ENCODE data around the gene UXT.

UXT gene

DNA sequence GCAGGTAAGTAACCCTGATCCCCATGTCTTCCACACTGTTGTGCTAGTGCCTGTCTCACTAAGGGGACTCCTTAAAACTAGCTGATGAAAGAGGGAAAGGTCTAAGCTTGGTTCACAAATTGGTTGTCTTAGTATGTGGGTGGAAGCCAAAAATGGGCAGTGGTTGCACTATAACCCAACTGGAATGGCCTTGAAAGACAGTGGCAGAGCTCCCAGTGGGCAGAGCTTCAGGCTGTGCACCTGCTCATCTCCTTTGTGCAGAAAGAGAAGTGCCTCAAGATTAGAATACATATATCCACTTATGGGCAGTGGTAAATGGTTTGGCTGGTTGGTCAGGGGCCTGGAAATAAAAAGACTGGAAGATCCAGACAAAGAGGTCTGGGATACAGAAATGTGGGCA lies 46.6 kb downstream of the UXT start:
- no peak for TF ChIP-seq GATA2 (IDR thresholded peaks at IDR 0.05; ENCODE audit: low read depth, low read length)
- TF ChIP-seq GATA3 (IDR thresholded peaks at IDR 0.05; ENCODE audit: low read depth, low read length), result no peak

DNA sequence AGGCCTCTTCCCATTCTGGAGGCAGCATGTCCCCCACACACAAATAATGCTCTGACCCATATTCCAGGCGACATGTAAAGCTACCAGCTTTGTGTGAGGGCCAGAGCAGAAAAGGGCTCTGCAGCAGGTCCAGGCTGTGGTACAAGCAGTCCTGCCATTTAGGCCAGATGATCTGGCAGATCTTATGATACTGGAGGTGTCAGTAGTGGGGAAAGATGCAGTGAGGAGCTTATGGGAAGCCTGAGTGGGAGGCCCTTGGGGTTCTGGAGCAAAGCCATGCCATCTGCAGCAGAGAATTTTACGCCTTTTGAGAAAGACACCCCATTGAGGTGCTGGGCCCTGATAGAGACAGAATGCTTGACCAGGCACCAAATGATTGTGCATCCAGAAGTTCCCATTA lies 47.1 kb downstream of the UXT start:
- TF ChIP-seq GATA2 (IDR thresholded peaks at IDR 0.05; ENCODE audit: low read depth, low read length), result no peak
- no peak for TF ChIP-seq GATA3 (IDR thresholded peaks at IDR 0.05; ENCODE audit: low read depth, low read length)

DNA sequence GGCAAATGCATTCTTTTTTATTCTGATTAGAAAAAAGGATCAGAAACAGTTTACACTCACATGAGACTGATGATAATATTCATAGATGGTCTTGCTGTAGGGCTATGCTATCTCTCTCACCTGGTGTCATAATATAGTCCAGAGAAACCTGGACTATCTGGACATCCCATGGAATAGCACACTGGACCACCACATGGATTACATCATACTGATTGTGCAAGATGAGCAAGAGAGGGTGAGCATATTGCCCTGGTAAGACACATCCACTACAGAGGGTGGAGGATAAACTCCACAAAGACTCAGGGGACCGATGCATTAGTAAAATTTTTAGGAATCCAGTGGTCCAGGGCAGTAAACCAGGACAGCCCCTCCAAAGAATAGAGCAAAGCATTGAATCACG lies 47.5 kb downstream of the UXT start:
- no peak for TF ChIP-seq GATA2 (IDR thresholded peaks at IDR 0.05; ENCODE audit: low read depth, low read length)
- no peak for TF ChIP-seq GATA3 (IDR thresholded peaks at IDR 0.05; ENCODE audit: low read depth, low read length)

DNA sequence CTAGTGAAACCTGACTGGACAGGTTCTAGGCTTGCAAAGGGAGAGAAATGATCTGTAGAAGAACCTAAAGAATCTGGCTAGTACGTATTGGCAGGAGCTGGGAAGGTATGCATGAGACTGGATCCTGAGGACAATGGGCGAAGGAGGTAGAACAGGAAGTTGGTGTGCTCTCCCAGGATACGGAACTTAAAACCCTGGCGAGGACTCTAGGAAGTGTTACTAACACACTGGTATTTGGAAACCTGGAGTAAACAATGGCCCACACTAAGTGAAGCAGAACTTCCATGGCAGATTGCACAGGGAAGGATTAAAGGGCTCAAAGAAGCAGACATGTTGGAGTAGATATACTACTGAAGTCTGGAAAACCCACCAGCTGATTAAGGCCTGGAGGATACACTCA lies 48.5 kb downstream of the UXT start:
- TF ChIP-seq GATA3 (IDR thresholded peaks at IDR 0.05; ENCODE audit: low read depth, low read length) (no peak), GATA2 (IDR thresholded peaks at IDR 0.05; ENCODE audit: low read depth, low read length) (no peak)

DNA sequence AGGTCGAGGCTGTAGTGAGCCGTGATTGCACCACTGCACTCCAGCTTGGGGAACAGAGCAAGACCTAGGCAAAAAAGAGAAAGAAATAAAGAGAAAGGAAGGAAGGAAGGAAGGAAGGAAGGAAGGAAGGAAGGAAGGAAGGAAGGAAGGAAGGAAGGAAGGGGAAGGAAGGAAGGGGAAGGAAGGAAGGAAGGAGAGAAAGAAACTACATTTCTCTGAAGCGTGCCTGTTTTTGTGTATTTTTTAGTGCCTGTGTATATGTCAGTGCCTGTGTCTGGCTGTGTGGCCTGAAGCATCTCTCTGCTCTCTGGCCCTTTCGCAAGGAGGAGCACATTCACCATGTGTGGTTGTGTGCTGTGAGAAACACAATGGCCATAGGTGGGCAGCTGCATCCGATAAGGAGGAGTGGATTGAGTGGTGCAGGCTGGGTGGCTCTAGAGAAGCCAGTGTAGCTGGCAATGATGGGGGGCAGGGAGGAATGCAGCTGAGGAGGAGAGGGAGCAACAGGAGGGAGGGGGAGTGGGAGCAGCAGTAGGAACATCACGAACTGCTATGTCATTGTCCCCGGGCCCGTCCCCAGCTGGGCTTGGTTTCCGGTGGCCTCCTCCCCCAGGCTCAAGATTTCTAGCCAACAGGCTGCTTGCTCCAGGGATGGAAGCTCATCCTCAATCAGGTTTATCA lies 50.7 kb downstream of the UXT start:
- no peak for TF ChIP-seq GATA3 (IDR thresholded peaks at IDR 0.05; ENCODE audit: low read depth, low read length)

DNA sequence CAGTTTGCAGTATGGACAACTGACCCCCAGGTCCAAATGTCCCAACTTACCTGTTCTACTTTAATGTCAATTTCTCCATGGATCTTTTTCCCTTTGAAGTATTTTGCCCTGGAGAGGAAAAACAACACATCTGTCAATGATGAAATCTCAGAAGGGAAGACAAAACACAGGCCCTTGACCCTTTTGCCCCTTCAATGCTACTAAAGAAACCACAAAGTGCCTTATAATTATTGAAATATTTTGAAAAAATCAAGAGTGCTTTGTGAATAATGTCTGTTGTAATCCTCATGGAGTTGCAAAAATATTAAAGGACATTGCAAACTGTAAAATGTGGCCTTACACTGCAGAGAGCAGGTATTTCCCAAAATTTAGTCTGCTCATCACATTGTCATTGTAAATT lies 51.9 kb downstream of the UXT start:
- TF ChIP-seq GATA2 (IDR thresholded peaks at IDR 0.05; ENCODE audit: low read depth, low read length), result no peak
- TF ChIP-seq GATA3 (IDR thresholded peaks at IDR 0.05; ENCODE audit: low read depth, low read length), result no peak

DNA sequence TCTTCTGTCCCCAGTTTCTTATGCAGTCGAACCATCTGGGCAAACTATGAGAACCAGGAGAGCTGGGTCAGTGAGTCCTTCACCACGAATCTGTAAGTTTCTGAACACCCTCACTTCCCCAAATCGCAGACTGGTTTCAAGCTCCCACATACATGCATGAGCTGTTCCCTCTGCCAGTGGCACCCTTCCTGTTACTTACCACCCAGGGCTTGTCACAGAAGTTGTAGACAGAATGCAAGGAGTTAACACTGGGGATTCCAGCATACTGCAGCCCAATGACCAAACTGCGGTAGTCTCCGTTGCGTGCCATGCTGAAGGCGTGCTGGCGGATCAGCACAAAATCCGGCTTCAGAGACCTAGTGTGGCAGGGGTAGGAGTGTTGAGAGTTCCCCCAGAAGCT lies 54.0 kb downstream of the UXT start:
- TF ChIP-seq GATA2 (IDR thresholded peaks at IDR 0.05; ENCODE audit: low read depth, low read length), result no peak
- no peak for TF ChIP-seq GATA3 (IDR thresholded peaks at IDR 0.05; ENCODE audit: low read depth, low read length)

All from SH-SY5Y (cell line).